GM12873 (cell line): ENCODE results near the gene TFE3.

Experiments
- TF ChIP-seq, protein P1 (sequence below): IDR thresholded peaks from 2 replicates; pipeline ENCODE4 v1.5.1; 2012; ENCODE audit warnings: low read depth, mild to moderate bottlenecking, moderate library complexity, low read length, control low read depth; ENCODE audit not compliant: insufficient read depth; ENCODE audit errors: missing control alignments

Gene TFE3

DNA sequence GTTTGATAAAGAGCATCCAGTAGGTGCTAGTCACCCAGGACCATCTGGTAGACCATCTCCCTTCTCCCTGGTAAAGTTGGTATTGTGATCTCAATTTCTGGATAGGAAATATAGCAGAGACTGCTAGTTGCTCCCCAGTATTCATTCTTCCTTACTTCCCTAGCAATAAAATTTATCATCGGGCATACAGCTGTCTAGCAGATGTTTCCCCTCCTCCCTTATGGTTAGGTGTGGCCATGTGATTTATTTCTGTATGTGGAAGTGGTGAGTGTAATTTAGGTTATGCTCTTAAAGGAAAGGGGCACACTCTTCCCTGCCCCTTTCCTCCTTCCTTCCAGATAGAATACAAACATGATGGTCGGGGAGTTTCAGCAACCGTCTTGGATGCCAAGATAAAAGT is 59.3 kb downstream of the TFE3 start:
- TF ChIP-seq, protein P1, sequence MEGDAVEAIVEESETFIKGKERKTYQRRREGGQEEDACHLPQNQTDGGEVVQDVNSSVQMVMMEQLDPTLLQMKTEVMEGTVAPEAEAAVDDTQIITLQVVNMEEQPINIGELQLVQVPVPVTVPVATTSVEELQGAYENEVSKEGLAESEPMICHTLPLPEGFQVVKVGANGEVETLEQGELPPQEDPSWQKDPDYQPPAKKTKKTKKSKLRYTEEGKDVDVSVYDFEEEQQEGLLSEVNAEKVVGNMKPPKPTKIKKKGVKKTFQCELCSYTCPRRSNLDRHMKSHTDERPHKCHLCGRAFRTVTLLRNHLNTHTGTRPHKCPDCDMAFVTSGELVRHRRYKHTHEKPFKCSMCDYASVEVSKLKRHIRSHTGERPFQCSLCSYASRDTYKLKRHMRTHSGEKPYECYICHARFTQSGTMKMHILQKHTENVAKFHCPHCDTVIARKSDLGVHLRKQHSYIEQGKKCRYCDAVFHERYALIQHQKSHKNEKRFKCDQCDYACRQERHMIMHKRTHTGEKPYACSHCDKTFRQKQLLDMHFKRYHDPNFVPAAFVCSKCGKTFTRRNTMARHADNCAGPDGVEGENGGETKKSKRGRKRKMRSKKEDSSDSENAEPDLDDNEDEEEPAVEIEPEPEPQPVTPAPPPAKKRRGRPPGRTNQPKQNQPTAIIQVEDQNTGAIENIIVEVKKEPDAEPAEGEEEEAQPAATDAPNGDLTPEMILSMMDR, result no peak

DNA sequence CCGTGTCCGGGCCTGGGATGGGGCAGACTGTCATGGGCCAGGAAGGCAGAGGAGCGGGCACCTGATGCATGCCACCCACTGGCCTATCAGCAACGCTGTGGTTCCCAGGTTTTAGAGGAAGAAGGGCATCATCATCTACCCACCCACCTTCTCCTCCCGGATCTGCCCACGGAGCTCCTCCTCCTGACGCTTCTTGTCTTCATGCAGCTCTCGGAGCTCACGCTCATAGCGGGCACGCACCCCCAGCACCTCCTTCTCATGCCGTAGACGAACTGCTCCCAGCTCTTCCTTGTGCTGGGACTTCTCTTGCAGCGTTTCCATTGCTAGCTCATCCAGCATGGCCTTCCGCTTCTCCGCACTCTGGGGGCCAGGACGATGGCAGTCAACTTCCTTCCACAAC is 60.1 kb downstream of the TFE3 start:
- TF ChIP-seq, protein P1, result no peak

DNA sequence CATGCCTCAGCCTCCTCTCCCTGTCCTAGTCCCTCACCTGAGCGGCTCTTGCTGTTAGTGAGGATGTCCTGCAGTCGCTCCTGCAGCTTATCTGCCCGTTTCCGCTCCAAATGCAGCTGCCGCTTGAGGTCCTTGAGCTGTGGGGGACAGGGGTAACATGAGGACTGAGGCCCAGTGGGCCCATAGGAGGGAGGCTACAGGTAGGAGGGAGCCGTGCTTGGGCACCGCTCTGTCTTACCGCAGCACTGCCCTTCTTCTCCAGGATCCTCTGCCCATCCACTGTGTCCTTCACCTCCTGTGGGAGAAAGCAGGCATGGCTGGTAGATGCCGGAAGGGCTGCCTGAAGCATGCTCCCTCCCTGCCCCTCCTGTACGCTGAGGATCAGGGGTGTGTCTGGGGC is 62.0 kb downstream of the TFE3 start:
- TF ChIP-seq, protein P1, result no peak
